Heart left ventricle (tissue), 16 donors: ENCODE measurements around the gene ARID5B. TPM values are rescaled to one million over a fixed set of nuclear protein-coding genes. Genes with fewer than 3 reads are reported as not detected.

Source experiments
- ATAC-seq, 4 donors: fragments of 200-7000 bp; cut with Tn5 transposase; one replicate each; pipeline ENCODE4 v1.9.1; 2020 to 2022; ENCODE audit warnings: moderate library complexity in 4 of 4, mild to moderate bottlenecking in 3 of 4, moderate number of reproducible peaks in 1 of 4
- DNase-seq, 5 donors: peaks; one replicate each; pipeline ENCODE4 v3.0.0-alpha.2; 2020
- H3K27ac ChIP-seq, 12 donors: fragments of 200-600 bp; sonication (generic) in 4 of 12; one replicate each; pipeline versions ENCODE4 v1.5.0 to v1.8.0; 2016 to 2022; ENCODE audit warnings: mild to moderate bottlenecking in 2 of 12
- H3K27me3 ChIP-seq, 9 donors: fragments of 200-600 bp; sonication (generic) in 2 of 9; one replicate each; pipeline versions ENCODE4 v1.5.1 to v1.8.0; 2016 to 2022; ENCODE audit warnings: mild to moderate bottlenecking in 3 of 9
- H3K36me3 ChIP-seq, 9 donors: fragments of 200-600 bp; sonication (generic) in 2 of 9; one replicate each; pipeline versions ENCODE4 v1.5.0 to v1.8.0; 2018 to 2022; ENCODE audit warnings: mild to moderate bottlenecking in 2 of 9
- H3K4me1 ChIP-seq, 12 donors: fragments of 200-600 bp; sonication (generic) in 4 of 12; one replicate each; pipeline versions ENCODE4 v1.5.0 to v1.8.0; 2016 to 2022; ENCODE audit warnings: mild to moderate bottlenecking in 3 of 12
- H3K4me3 ChIP-seq, 12 donors: fragments of 200-600 bp; sonication (generic) in 4 of 12; one replicate each; pipeline versions ENCODE4 v1.5.0 to v1.8.0; 2017 to 2022; ENCODE audit warnings: mild to moderate bottlenecking in 9 of 12, moderate library complexity in 4 of 12
- H3K9me3 ChIP-seq, 12 donors: fragments of 200-600 bp; sonication (generic) in 4 of 12; one replicate each; pipeline versions ENCODE4 v1.5.0 to v1.8.0; 2016 to 2022; ENCODE audit warnings: mild to moderate bottlenecking in 1 of 12
- POLR2A ChIP-seq, 2 donors: fragments of 450-650 bp; IDR thresholded peaks; one replicate each; pipeline ENCODE4 v1.6.1; 2017; ENCODE audit warnings: antibody characterized with exemption in 2 of 2, mild to moderate bottlenecking in 2 of 2, moderate library complexity in 2 of 2
- WGBS, 4 donors: extraction: QIAGEN DNeasy Blood & Tissue Kit in 2 of 4; methylation state at CpG; one replicate each; pipeline versions ENCODE4 v1.1.5 to v1.1.7; 2013 to 2018; 5-methylcytosine and 5-hydroxymethylcytosine counted together
- intact Hi-C, 10 donors: fragments of 100-400 bp; cut with DNase I; formaldehyde crosslinking; loops; one replicate each; pipeline versions ENCODE4 v1.11.1 to v1.14.2; 2022
- polyA plus RNA-seq, 2 donors: library from polyadenylated mRNA; stranded (reverse); fragments of 200-250 nt; gene quantifications; one replicate each; pipeline ENCODE4 v1.2.3, GENCODE V29; 2013
- total RNA-seq, 9 donors: library from RNA; depleted of rRNA in 2 of 9; stranded (reverse); fragments of >200 nt in 2 of 9; fragmentation: NEBNext Ultra II Directional in 3 of 9; extraction: Animal tissue kit (Norgen Biotek cat#: 25700) in 3 of 9; gene quantifications; one replicate each; pipeline versions ENCODE4 v1.1.0 to v1.2.4, GENCODE V29; 2016 to 2023
- TF ChIP-seq, protein P1 (sequence below), 12 donors: fragments of 200-600 bp; sonication (generic) in 4 of 12; IDR thresholded peaks; one replicate each; pipeline versions ENCODE4 v1.5.0 to v1.8.0; 2018 to 2022; ENCODE audit warnings: antibody characterized with exemption in 12 of 12, mild to moderate bottlenecking in 5 of 12
- donor health status: ischemic (EF 13 %, LVEDD 7.1; RV severe dilation, severe dysfunction).
- donor health status: healthy with polysubstance abuse.
- donor health status: DM: no; HTN: yes; CAD: no.
- donor health status: DM: no; HTN: no; CAD: no.
- donor health status: ischemic (EF 25% LVEDD 6.9; RV normal size, moderate dysfunction).
- donor health status: ischemic (EF 25% LVEDD 5.7; RV mildly dilated, moderate dysfunction).
- donor health status: healthy.
- donor health status: DM: yes; HTN: yes; CAD: no.
- donor health status: ischemic (EF 35%, LVEDD 5.7; RV mildly dilated, moderate dysfunction).
- donor health status: nonischemic (EF 11% LVEDD 7.7; RV severe dilation, severe dysfunction).
- donor health status: DM: yes; HTN: yes; CAD: no.
- donor health status: PGD.
- donor health status: ischemic (EF 29% LVEDD 5.4; RV normal size, mild dysfunction).
- donor health status: nonischemic (EF 23%, LVEDD 6.1; RV moderate dilation, normal function).

ARID5B gene
- total and polyA plus RNA-seq, 11 donors, result 4.5 to 45.5 (median 26.6) TPM

- 60 to 70% (median 62%) methylated on average over 1 of the region's 1 CpG for WGBS, 4 donors
- Histone ChIP-seq H3K27ac (peak overlapping the region; percentile 33 to 98 (median 93)), H3K4me1 (peaks cover 25 to 97% (median 80%) of the 10 kb centered on the region in 12 donors), H3K4me3 (peak overlapping the region in 4 of 12 donors; percentile 8 to 25 (median 16)), H3K27me3 (no peaks in the 10 kb centered on the region), H3K9me3 (no peaks in the 10 kb centered on the region), H3K36me3 (peaks cover 0 to 57% (median 42%) of the 10 kb centered on the region in 9 donors)
- intact Hi-C loops, result loop anchor here in 1 of 10 donors (5.0 kb wide), 1 partner anchor 42 kb away; no protein-coding TSS in a partner anchor
- DNase-seq (no peak), ATAC-seq (no peak)
- TF ChIP-seq, protein P1, sequence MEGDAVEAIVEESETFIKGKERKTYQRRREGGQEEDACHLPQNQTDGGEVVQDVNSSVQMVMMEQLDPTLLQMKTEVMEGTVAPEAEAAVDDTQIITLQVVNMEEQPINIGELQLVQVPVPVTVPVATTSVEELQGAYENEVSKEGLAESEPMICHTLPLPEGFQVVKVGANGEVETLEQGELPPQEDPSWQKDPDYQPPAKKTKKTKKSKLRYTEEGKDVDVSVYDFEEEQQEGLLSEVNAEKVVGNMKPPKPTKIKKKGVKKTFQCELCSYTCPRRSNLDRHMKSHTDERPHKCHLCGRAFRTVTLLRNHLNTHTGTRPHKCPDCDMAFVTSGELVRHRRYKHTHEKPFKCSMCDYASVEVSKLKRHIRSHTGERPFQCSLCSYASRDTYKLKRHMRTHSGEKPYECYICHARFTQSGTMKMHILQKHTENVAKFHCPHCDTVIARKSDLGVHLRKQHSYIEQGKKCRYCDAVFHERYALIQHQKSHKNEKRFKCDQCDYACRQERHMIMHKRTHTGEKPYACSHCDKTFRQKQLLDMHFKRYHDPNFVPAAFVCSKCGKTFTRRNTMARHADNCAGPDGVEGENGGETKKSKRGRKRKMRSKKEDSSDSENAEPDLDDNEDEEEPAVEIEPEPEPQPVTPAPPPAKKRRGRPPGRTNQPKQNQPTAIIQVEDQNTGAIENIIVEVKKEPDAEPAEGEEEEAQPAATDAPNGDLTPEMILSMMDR (IDR thresholded peaks at IDR 0.05), result no peak
- TF ChIP-seq POLR2A (IDR thresholded peaks at IDR 0.05), result no peak
Measured at GRCh38 chr10:62054830-62055229, 153.3 kb downstream of the ARID5B start.

GRCh38 chr10:62056219-62056618, 154.7 kb downstream of the ARID5B start:
- Histone ChIP-seq H3K4me1 (peaks cover 25 to 100% (median 92%) of the 10 kb centered on the region in 12 donors), H3K27ac (peak overlapping the region; percentile 80 to 98 (median 93)), H3K27me3 (no peaks in the 10 kb centered on the region), H3K36me3 (peaks cover 0 to 71% (median 55%) of the 10 kb centered on the region in 9 donors), H3K9me3 (no peaks in the 10 kb centered on the region), H3K4me3 (peak overlapping the region in 2 of 12 donors; percentile 8 to 22)
- intact Hi-C loops, result loop anchor here in 1 of 10 donors (5.0 kb wide), 1 partner anchor 41 kb away; no protein-coding TSS in a partner anchor
- DNase-seq (no peak), ATAC-seq (no peak)
- 80 to 93% (median 86%) methylated on average over 2 of the region's 2 CpGs for WGBS, 4 donors
- TF ChIP-seq, protein P1 (IDR thresholded peaks at IDR 0.05), result no peak
- no peak for TF ChIP-seq POLR2A (IDR thresholded peaks at IDR 0.05)

GRCh38 chr10:62056698-62057097, 155.2 kb downstream of the ARID5B start:
- ATAC-seq (peak in 1 of 4 donors; percentile 6), DNase-seq (no peak)
- peaks cover 25 to 100% (median 87%) of the 10 kb centered on the region in 12 donors for H3K4me1 ChIP-seq
- peak overlapping the region; percentile 80 to 98 (median 93) for H3K27ac ChIP-seq
- no peaks in the 10 kb centered on the region for H3K27me3 ChIP-seq
- intact Hi-C loops, result loop anchor here in 1 of 10 donors (5.0 kb wide), 1 partner anchor 41 kb away; no protein-coding TSS in a partner anchor
- WGBS, 4 donors, result 41 to 48% (median 43%) methylated on average over 3 of the region's 3 CpGs
- peak overlapping the region in 8 of 12 donors; percentile 13 to 27 (median 22) for H3K4me3 ChIP-seq
- TF ChIP-seq, protein P1 (IDR thresholded peaks at IDR 0.05), result no peak
- TF ChIP-seq POLR2A (IDR thresholded peaks at IDR 0.05), result no peak
- H3K9me3 ChIP-seq, result no peaks in the 10 kb centered on the region
- peaks cover 0 to 71% (median 55%) of the 10 kb centered on the region in 9 donors for H3K36me3 ChIP-seq

DNA sequence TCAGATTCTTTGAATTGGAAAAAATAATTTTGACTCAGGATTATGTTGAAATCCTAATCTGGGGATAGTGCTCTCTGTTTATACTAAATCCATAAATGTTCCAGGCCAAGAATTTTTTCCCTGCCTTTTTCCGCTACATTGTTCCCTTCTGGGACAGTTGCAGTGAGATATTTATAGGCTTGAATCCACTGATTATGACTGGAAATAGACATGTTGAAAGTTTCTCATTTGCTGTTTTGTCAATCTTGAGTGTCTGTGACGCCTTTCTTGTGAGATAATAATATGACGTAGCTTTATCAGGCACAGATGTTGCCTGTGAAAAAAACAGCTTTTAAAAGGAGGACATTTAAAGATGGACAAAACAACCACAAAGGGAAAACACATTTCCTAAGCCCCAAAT, 155.9 kb downstream of the ARID5B start:
- ATAC-seq (peak; percentile 72 to 92 (median 86)), DNase-seq (peak in 2 of 5 donors; percentile 42 to 52)
- peaks cover 25 to 100% (median 86%) of the 10 kb centered on the region in 12 donors for H3K4me1 ChIP-seq
- peak overlapping the region; percentile 80 to 98 (median 93) for H3K27ac ChIP-seq
- peak overlapping the region in 8 of 12 donors; percentile 13 to 32 (median 22) for H3K4me3 ChIP-seq
- H3K27me3 ChIP-seq, result no peaks in the 10 kb centered on the region
- intact Hi-C loops, result loop anchor here in 1 of 10 donors (5.0 kb wide), 1 partner anchor 40 kb away; no protein-coding TSS in a partner anchor
- 4 to 12% (median 7%) methylated on average over 3 of the region's 3 CpGs for WGBS, 4 donors
- peaks cover 0 to 71% (median 49%) of the 10 kb centered on the region in 9 donors for H3K36me3 ChIP-seq
- no peaks in the 10 kb centered on the region for H3K9me3 ChIP-seq
- TF ChIP-seq, protein P1 (IDR thresholded peaks at IDR 0.05), result no peak
- peak in 1 of 2 donors; percentile 13 for TF ChIP-seq POLR2A (IDR thresholded peaks at IDR 0.05)
